Measurements from ENCODE around the gene FAS.

The FAS gene

GRCh38 chr10:89043052-89043451 lies 52.5 kb downstream of the FAS start:
- DNase-seq, result no peak

DNA sequence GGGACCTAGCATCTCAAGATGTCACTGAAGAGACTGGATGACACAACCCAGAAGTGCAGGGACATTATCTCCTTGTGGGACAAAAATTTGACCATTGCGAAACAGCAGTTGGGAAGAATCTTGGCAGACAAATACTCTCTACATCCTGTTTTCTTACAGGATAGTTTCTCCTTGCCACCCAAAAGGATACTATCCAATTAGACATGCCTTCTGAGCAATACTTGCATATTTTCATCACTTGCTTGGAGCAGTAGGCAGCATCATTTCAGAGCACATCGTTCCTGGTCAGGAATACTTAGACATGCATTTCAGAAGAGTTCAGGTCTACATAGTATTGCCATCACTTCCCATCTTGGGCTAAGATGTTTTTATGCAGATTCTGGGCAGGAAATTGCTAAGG lies 56.8 kb downstream of the FAS start:
- DNase-seq, result no peak

DNA sequence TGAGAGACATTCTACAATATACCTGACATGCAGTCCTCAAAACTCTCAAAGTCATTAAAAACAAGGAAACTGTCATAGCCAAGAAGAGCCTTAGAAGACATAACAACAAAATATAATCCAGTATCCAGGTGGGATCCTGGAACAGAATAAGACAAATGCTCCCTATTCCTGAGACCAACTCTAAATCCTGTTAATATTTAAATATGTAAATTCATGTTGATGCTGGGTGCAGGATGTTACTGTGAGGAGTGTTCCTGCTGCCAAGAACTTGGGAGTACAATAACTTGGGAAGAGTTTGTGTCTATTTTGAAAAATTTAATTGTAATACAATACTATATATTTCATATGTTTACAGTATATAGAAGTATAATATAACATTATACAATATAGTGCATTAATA lies 61.0 kb downstream of the FAS start:
- no peak for DNase-seq

DNA sequence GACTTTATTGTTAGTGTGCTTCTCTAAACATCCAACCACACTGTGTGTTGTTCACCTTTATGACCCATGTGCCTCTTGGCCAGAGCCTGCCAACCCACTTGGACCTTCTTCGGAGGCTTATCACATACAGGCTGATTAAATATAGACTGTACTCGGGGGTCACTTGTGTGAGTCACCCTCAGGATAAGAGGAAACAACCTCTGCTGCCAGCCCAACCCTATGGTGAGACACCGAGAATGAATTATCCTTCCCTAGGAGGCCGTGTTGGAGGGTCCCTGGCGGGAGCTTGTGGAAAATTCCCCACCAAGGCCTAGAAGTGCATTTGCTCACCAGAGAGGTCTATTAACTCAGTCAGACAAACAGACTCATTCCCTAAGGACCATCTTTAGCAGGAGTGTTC lies 63.0 kb downstream of the FAS start:
- DNase-seq, result no peak

- DNase-seq, result no peak
Measured at GRCh38 chr10:89055159-89055558, 64.6 kb downstream of the FAS start.

GRCh38 chr10:89062861-89063260 lies 72.3 kb downstream of the FAS start:
- DNase-seq, result no peak

DNA sequence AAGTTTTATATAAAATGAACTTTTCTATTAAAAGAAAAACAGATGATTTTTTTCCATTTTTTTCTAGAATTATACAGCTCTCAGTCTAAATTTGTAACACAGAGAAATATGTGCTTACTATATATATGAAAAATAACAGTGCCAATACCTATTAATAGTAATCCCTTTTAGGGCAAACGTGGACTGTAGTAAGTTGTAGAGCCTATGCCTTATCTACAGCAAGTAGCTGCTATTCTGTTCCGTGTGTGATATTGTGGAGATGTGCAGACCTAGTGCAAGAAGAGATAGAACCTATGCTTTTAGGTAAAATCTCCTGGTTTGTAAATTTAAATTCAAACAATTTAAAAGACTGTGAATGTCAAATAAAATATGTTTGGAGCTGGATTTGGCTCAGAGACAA lies 72.9 kb downstream of the FAS start:
- no peak for DNase-seq

DNA sequence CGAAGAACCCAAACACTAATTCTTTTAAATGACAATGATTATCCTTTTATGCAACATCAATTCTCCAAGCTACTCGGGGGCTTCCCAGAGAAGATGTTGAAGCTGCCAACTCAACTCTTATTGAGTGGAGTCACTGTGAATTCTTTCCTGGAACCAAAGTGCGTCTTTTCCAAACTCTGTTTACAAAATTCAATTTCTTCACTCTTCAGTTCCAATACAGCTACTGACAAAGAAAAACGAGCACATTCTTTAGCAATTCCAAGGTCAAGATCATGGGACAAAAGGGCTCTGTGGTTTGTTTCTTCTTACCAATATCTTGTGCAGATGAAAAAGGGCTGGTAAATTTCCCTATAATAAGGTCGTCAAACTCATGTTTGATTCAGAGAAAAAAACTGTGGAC lies 74.2 kb downstream of the FAS start:
- no peak for DNase-seq

All from CD4-positive, alpha-beta T cell treated with Interleukin-4 for 1 hour (primary cell).